IPS-20b (cell line): ENCODE data around the gene DIPK1B.

Source experiments
- H3K27ac ChIP-seq: one replicate; pipeline ENCODE4 v1.5.1; 2013; ENCODE audit warnings: low read length
- H3K27me3 ChIP-seq: 2 replicates; pipeline ENCODE4 v1.6.1; 2013; ENCODE audit warnings: mild to moderate bottlenecking, low read length, inconsistent platforms; ENCODE audit not compliant: insufficient read depth
- H3K36me3 ChIP-seq: 2 replicates; pipeline ENCODE4 v1.6.1; 2013; ENCODE audit warnings: low read depth, mild to moderate bottlenecking, inconsistent platforms, low read length, moderate library complexity; ENCODE audit not compliant: insufficient read depth
- H3K4me1 ChIP-seq: 2 replicates; pipeline ENCODE4 v1.6.1; 2013; ENCODE audit warnings: mild to moderate bottlenecking, control low read depth, inconsistent platforms, low read length, moderate library complexity; ENCODE audit not compliant: insufficient read depth
- H3K4me3 ChIP-seq: 2 replicates; pipeline ENCODE4 v1.5.1; 2013; ENCODE audit warnings: mild to moderate bottlenecking, low read length, inconsistent platforms
- H3K9ac ChIP-seq: 2 replicates; pipeline ENCODE4 v1.6.1; 2013; ENCODE audit warnings: low read depth, mild to moderate bottlenecking, inconsistent platforms, low read length, moderate library complexity
- H3K9me3 ChIP-seq: 2 replicates; pipeline ENCODE4 v1.6.1; 2013; ENCODE audit warnings: mild to moderate bottlenecking, low read depth, low read length, inconsistent platforms; ENCODE audit not compliant: insufficient read depth

DIPK1B gene

GRCh38 chr9:136728080-136728547 lies 15.7 kb downstream of the DIPK1B start:
- H3K36me3 ChIP-seq, result peaks cover 40% of the 10 kb centered on the region
- no peaks in the 10 kb centered on the region for H3K9me3 ChIP-seq
- H3K27me3 ChIP-seq, result peaks cover 18% of the 10 kb centered on the region
- peak overlapping the region; percentile 100 for H3K4me3 ChIP-seq
- peaks cover 11% of the 10 kb centered on the region for H3K4me1 ChIP-seq
- H3K27ac ChIP-seq, result no peak overlapping the region
- peak overlapping the region; percentile 99 for H3K9ac ChIP-seq

- Histone ChIP-seq H3K9me3 (no peaks in the 10 kb centered on the region), H3K27me3 (peaks cover 18% of the 10 kb centered on the region), H3K27ac (no peak overlapping the region), H3K4me3 (peak overlapping the region; percentile 100), H3K9ac (peak overlapping the region; percentile 68; the same call in 1 of the 2 replicates), H3K36me3 (peaks cover 35% of the 10 kb centered on the region), H3K4me1 (peaks cover 11% of the 10 kb centered on the region)
Observed at GRCh38 chr9:136728548-136729123, 16.3 kb downstream of the DIPK1B start.

- H3K27me3 ChIP-seq, result peaks cover 18% of the 10 kb centered on the region
- no peak overlapping the region for H3K27ac ChIP-seq
- H3K36me3 ChIP-seq, result peaks cover 30% of the 10 kb centered on the region
- peaks cover 11% of the 10 kb centered on the region for H3K4me1 ChIP-seq
- H3K9ac ChIP-seq, result peak overlapping the region; percentile 68; the same call in 1 of the 2 replicates
- H3K9me3 ChIP-seq, result no peaks in the 10 kb centered on the region
- peak overlapping the region; percentile 100 for H3K4me3 ChIP-seq
Observed at GRCh38 chr9:136729144-136729543, 16.8 kb downstream of the DIPK1B start.

- no peak overlapping the region for H3K4me3 ChIP-seq
- no peak overlapping the region for H3K9ac ChIP-seq
- peaks cover 11% of the 10 kb centered on the region for H3K4me1 ChIP-seq
- H3K36me3 ChIP-seq, result peaks cover 22% of the 10 kb centered on the region
- H3K27ac ChIP-seq, result no peak overlapping the region
- H3K9me3 ChIP-seq, result no peaks in the 10 kb centered on the region
- peaks cover 18% of the 10 kb centered on the region for H3K27me3 ChIP-seq
Observed at GRCh38 chr9:136729926-136730325, 17.6 kb downstream of the DIPK1B start.

- Histone ChIP-seq H3K4me1 (no peaks in the 10 kb centered on the region), H3K4me3 (no peak overlapping the region), H3K9ac (no peak overlapping the region), H3K9me3 (no peaks in the 10 kb centered on the region), H3K27me3 (peaks cover 18% of the 10 kb centered on the region), H3K36me3 (no peaks in the 10 kb centered on the region), H3K27ac (no peak overlapping the region)
Observed at GRCh38 chr9:136732444-136733178, 20.2 kb downstream of the DIPK1B start.

GRCh38 chr9:136733611-136734010 lies 21.2 kb downstream of the DIPK1B start:
- H3K4me1 ChIP-seq, result no peaks in the 10 kb centered on the region

GRCh38 chr9:136734837-136735496 lies 22.6 kb downstream of the DIPK1B start:
- H3K36me3 ChIP-seq, result no peaks in the 10 kb centered on the region
- H3K9me3 ChIP-seq, result no peaks in the 10 kb centered on the region
- H3K27ac ChIP-seq, result no peak overlapping the region
- no peak overlapping the region for H3K4me3 ChIP-seq
- H3K4me1 ChIP-seq, result no peaks in the 10 kb centered on the region
- peaks cover 2% of the 10 kb centered on the region; the same call in 1 of the 2 replicates for H3K27me3 ChIP-seq
- no peak overlapping the region for H3K9ac ChIP-seq

More at GRCh38 chr9:136733611-136734010, 21.2 kb downstream of the DIPK1B start:
- H3K36me3 ChIP-seq, result no peaks in the 10 kb centered on the region
- H3K27me3 ChIP-seq, result peaks cover 16% of the 10 kb centered on the region
- H3K27ac ChIP-seq, result no peak overlapping the region
- H3K9ac ChIP-seq, result no peak overlapping the region
- H3K4me3 ChIP-seq, result no peak overlapping the region
- no peaks in the 10 kb centered on the region for H3K9me3 ChIP-seq

- no peak overlapping the region for H3K9ac ChIP-seq
- H3K27me3 ChIP-seq, result no peaks in the 10 kb centered on the region
- no peaks in the 10 kb centered on the region for H3K4me1 ChIP-seq
- H3K9me3 ChIP-seq, result no peaks in the 10 kb centered on the region
- no peak overlapping the region for H3K4me3 ChIP-seq
- H3K36me3 ChIP-seq, result no peaks in the 10 kb centered on the region
- no peak overlapping the region for H3K27ac ChIP-seq
Observed at GRCh38 chr9:136735812-136736480, 23.6 kb downstream of the DIPK1B start.

GRCh38 chr9:136738960-136739359 lies 26.6 kb downstream of the DIPK1B start:
- Histone ChIP-seq H3K27me3 (no peaks in the 10 kb centered on the region), H3K27ac (no peak overlapping the region), H3K4me1 (no peaks in the 10 kb centered on the region), H3K9me3 (no peaks in the 10 kb centered on the region), H3K9ac (no peak overlapping the region), H3K4me3 (no peak overlapping the region), H3K36me3 (no peaks in the 10 kb centered on the region)

GRCh38 chr9:136739509-136739908 lies 27.1 kb downstream of the DIPK1B start:
- H3K9ac ChIP-seq, result no peak overlapping the region
- no peaks in the 10 kb centered on the region for H3K4me1 ChIP-seq
- H3K9me3 ChIP-seq, result no peaks in the 10 kb centered on the region
- H3K36me3 ChIP-seq, result no peaks in the 10 kb centered on the region
- no peaks in the 10 kb centered on the region for H3K27me3 ChIP-seq
- no peak overlapping the region for H3K4me3 ChIP-seq
- no peak overlapping the region for H3K27ac ChIP-seq

- Histone ChIP-seq H3K27me3 (no peaks in the 10 kb centered on the region), H3K27ac (no peak overlapping the region), H3K4me3 (no peak overlapping the region), H3K36me3 (no peaks in the 10 kb centered on the region), H3K9me3 (no peaks in the 10 kb centered on the region), H3K4me1 (no peaks in the 10 kb centered on the region), H3K9ac (no peak overlapping the region)
Observed at GRCh38 chr9:136740069-136740468, 27.7 kb downstream of the DIPK1B start.
